Astrocyte of the spinal cord (primary cell): ENCODE results near the gene ANKS1B.
"Not testable (repeated sequence)": the region's sequence is repeated elsewhere in the genome, so short reads cannot be mapped to it uniquely, and the experiment has no call there.

Experiments used
- DNase-seq: peaks from one replicate; pipeline ENCODE4 v3.0.0; 2011; ENCODE audit warnings: low read depth, low spot score
- H3K4me3 ChIP-seq: 2 replicates; pipeline ENCODE4 v1.5.1; 2011; ENCODE audit warnings: low read depth, mild to moderate bottlenecking, low read length, moderate library complexity
- in situ Hi-C: cut with HindIII; loops from 2 replicates; pipeline ENCODE4 v1.10.0; 2017; ENCODE audit warnings: low sequenced_read_pairs
- TF ChIP-seq, protein P1 (sequence below): IDR thresholded peaks from 2 replicates; pipeline ENCODE4 v1.5.1; 2012; ENCODE audit warnings: low read depth, mild to moderate bottlenecking, low read length, inconsistent platforms

ANKS1B gene

DNA sequence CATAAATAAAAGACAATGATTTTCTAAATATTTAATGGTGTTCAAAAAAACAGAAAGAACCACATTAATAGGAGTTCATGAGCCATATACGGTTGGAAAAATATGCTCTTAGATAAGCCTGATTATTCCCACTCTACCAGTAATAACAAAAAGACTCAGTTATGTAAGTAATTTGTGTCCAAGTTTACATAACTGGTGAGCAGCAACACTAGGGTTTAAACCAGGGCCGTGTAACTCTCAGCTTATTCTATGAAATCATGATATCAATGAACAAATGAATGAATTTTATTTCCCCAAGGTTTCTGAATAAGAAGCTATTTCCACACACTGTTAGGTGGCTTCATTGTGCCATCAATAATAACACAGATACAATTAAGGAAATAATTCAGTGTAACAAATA, 238.8 kb downstream of the ANKS1B start:
- in situ Hi-C loops: no loop called here
- TF ChIP-seq, protein P1, sequence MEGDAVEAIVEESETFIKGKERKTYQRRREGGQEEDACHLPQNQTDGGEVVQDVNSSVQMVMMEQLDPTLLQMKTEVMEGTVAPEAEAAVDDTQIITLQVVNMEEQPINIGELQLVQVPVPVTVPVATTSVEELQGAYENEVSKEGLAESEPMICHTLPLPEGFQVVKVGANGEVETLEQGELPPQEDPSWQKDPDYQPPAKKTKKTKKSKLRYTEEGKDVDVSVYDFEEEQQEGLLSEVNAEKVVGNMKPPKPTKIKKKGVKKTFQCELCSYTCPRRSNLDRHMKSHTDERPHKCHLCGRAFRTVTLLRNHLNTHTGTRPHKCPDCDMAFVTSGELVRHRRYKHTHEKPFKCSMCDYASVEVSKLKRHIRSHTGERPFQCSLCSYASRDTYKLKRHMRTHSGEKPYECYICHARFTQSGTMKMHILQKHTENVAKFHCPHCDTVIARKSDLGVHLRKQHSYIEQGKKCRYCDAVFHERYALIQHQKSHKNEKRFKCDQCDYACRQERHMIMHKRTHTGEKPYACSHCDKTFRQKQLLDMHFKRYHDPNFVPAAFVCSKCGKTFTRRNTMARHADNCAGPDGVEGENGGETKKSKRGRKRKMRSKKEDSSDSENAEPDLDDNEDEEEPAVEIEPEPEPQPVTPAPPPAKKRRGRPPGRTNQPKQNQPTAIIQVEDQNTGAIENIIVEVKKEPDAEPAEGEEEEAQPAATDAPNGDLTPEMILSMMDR: no peak
- DNase-seq: no peak

DNA sequence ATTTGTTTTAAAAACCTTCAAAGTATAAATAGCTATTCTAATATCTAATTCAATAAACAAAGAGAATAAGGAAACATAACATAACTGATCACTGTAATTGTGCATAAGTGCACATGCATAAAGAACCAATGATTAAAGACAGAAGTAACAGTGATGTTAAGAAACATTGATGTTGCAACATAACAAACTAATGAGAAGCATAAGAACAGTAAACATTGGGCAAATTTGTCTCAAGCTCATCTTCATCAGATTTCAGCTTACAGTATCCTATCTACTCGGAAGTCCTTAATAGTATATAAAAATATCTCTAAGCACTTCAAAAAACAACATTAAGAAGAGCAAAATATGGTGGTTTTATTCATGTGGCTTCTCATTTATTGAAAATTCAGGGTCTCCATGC, 239.6 kb downstream of the ANKS1B start:
- no peak for DNase-seq
- in situ Hi-C loops: no loop called here
- no peak overlapping the region for H3K4me3 ChIP-seq
- TF ChIP-seq, protein P1: no peak

More for the DNA sequence above, 238.8 kb downstream of the ANKS1B start:
- H3K4me3 ChIP-seq: no peak overlapping the region

DNA sequence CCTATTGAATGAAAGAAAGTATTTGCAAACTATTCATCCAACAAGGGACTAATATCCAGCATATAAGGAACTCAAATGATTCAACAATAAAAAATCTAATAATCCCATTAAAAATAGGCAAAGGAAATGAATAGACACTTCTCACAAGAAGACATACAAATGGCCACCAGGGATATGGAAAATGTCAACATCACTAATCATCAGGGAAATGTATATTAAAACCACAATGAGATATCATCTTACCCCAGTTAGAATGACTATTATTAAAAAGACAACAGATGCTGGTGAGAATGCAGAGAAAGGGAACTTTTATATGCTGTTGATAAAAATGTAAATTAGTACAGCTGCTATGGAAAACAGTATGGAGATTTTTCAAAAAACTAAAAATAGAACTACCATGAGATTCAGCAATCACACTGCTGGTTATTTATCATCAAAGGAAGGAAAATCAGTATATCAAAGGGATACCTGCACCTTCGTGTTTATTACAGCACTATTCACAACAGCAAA, 247.9 kb downstream of the ANKS1B start:
- TF ChIP-seq, protein P1: no peak
- in situ Hi-C loops: no loop called here
- no peak for DNase-seq
- no peak overlapping the region for H3K4me3 ChIP-seq

DNA sequence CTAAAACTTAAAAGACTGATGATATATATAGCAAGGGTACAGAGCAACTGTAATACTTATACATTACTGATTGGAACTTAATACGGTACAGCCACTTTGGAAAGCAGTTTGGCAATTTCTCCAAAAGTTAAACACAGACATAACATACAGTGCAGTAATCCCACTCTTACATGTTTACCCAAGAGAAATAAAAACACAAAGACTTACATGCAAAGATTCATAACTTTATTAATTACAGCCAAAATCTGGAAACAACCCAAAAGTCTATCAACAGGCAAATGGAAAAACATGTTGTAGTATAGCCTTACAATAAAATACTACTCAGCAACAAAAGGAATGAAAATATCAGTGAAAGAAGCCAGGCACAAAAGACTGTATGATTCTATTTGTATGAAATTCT, 252.6 kb downstream of the ANKS1B start:
- in situ Hi-C loops: no loop called here
- H3K4me3 ChIP-seq: no peak overlapping the region
- DNase-seq: no peak
- TF ChIP-seq, protein P1: no peak

DNA sequence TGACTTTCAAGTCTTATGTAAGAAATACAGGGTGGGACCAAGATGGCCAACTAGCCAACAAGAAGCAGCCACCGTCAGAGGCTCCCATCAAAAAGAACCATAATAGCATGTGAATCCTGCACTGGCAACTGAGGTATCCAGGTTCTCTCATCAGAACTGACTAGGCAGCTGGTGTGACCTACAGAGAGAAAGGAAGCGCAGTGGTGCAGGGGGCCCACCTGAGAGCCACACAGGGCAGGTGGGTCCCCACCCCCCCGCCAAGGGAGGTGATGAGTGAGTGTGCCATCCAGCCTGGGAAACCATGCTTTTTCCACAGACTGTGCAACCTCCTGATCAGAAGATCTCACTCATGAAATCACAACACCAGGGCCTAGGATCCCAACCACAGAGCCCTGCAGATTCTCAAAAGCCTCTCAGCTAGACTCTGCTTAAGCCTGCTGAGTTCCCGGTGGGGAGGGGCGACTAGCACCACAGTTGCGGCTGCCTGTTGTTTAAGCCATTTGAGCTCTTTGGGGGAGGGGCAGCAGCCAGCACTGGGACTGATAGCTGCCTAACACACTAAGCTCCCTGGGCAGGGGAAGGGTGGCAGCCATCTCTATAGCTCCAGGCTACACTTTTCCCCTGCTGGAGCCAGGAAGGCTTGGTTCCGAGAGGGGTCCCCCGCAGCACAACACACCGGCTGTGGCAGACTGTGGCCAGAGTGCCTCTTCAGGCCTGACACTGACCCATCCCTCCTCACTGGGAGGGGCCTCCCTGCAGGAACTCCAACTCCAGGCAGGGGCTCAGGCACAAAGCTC, 261.8 kb downstream of the ANKS1B start:
- TF ChIP-seq, protein P1: no peak
- no peak overlapping the region for H3K4me3 ChIP-seq
- DNase-seq: no peak
- in situ Hi-C loops: no loop called here

DNA sequence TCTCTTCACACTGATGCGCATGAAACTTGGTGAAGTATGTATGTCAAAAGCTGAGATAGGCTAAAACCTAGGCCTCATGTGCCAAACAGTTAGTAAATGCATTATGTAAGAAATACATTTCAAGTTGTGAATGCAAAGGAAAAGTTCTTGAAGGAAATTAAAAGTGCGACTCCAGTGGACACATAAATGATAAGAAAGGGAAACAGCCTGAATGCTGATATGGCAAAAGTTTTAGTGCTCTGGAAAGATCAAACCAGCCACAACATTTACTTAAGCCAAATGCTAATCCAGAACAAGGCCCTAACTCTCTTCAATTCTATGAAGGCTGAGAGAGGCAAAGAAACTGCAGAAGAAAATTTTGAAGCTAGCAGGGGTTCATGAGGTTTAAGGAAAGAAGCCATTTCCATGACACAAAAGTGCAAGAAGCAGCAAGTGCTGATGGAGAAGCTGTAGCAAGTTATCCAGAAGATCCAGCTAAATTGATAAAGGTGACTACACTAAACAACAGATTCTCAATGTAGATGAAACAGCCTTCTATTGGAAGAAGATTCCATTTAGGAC, 262.9 kb downstream of the ANKS1B start:
- TF ChIP-seq, protein P1: no peak
- no peak overlapping the region for H3K4me3 ChIP-seq
- in situ Hi-C loops: no loop called here
- no peak for DNase-seq

DNA sequence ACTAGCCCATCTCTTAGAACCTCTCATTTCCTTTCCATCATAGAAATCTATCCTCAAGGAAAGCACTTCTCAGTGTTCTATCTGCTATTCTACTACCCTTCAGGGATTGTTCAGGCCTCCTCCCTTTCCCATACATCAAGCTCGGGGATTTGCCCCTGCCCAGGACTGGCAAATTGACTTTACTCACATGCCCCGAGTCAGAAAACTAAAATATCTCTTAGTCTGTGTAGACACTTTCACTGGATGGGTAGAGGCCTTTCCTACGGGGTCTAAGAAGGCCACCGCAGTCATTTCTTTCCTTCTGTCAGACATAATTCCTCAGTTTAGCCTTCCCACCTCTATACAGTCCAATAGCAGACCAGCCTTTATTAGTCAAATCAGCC, 264.7 kb downstream of the ANKS1B start:
- H3K4me3 ChIP-seq, in situ Hi-C loops, DNase-seq: not testable (repeated sequence)

DNA sequence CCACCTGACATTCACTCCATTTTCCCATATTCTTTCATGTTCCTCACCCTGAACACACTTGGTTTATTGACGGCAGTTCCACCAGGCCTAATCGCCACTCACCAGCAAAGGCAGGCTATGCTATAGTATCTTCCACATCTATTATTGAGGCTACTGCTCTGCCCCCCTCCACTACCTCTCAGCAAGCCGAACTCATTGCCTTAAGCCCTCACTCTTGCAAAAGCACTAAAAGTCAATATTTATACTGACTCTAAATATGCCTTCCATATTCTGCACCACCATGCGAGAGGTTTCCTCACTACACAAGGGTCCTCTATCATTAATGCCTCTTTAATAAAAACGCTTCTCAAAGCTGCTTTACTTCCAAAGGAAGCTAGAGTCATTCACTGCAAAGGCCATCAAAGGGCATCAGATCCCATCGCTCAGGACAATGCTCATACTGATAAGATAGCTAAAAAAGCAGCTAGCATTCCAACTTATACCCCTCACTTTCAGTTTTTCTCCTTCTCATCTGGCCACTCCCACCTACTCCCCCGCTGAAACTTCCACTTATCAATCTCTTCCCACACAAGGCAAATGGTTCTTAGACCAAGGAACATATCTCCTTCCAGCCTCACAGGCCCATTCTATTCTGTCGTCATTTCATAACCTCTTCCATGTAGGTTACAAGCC, 265.2 kb downstream of the ANKS1B start:
- H3K4me3 ChIP-seq, in situ Hi-C loops, DNase-seq: not testable (repeated sequence)

DNA sequence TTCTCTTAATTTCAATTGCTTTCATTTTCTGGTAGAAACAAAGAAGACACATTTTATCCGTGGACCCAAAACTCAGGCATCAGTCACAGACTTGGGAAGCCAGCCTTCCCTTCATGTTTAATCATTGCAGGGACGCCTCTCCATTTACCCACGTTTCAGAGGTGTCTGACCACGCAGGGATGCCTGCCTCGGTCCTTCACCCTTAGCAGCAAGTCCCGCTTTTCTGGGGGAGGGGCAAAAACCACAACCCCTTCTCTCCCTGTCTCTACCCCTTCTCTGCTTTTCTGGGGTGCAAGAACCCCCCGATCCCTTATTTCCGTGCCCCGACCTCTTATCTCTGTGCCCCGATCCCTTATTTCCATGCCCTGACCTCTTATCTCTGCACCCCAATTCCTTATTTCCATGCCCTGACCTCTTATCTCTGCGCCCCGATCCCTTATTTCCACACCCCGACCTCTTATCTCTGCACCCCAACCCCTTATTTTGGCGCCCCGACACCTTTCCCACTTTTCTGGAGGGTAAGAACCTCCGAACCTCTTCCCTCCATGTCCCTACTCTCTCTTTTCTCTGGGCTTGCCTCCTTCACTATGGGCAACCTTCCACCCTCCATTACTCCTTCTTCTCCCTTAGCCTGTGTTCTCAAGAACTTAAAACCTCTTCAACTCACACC, 268.8 kb downstream of the ANKS1B start:
- DNase-seq, H3K4me3 ChIP-seq, in situ Hi-C loops: not testable (repeated sequence)
